GM19239 (cell line): Measurements from ENCODE around the gene CBX2.

Source experiments
- DNase-seq: peaks from one replicate; pipeline ENCODE4 v3.0.0; 2011; ENCODE audit warnings: low spot score; ENCODE audit not compliant: insufficient read length
- FAIRE-seq: peaks from 2 replicates; lab custom pipeline; 2011; peaks lifted over from hg19 to GRCh38; lab: Jason Lieb, UNC

Gene CBX2

DNA sequence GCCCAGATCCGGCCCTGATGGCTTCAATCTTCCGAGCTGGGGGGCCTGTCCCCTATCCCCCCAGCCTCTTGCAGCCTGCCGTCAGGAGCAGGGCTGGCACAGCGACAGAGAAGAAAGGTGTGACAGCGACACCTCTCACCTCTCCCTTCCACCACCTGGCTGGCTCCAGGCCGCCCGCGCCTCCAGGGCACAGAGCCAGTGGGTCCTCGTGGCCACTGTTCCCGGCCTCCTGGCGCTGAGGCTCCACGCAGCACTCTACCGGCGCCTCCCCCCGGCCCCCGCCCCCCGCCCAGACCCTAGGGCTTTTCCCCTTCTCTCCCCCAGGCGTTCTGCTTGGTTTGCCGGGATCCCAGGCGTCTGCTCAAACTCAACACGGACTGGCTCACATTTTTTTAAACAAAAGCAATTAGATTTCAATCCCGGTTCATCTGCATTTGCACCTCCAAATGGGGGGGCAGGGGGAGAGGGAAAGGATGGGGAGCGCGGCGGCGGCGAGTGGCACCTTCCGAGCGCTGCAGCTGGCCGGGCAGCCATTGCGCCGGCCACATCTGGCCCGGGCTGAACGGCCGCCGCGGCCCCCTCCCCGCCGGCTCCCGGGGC lies 31.7 kb downstream of the CBX2 start:
- DNase-seq = no peak
- FAIRE-seq = no peak

DNA sequence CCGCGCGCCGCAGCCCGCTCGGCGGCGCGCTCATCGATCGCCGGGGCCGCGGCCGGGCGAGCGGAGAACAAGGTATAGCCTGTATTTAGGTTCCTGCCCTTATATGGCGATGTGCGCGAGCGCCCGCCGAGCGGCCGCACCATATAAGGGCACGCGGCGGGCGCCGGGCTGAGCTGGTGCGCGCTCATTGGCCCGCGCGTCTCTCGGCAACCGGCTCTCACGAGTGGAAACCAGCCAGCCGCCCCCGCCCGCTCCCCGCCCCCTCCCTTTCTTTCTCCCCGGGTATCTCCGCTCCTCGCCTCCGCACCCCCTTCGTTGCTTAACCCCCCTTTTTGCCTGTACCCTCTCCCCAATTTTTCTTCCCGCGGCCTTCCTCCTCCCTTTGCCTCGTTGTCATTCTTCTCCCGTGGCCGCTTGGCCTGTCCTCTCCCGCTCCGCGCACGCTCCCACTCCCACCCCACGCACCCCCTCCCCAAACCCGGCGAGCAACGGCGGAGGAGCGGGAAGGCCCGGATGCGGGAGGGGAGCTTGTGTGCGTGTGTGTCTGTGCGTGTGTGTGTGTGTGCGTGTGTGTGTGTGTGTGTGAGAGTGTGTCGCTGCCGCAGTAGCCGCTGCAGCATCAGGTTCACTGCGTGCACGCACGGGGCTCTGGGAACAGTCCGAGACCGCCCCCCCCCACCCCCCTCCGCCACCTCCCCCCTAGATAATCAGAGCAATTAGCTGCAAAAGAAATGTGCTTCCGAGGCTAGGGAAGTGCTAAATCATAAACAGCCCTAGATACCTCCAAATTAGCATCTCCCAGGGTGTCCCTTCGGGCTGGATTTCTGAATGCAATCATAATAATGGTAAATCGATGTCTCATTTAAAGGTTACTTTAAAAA lies 32.4 kb downstream of the CBX2 start:
- FAIRE-seq (peak; percentile 40), DNase-seq (peak; percentile 89)

DNA sequence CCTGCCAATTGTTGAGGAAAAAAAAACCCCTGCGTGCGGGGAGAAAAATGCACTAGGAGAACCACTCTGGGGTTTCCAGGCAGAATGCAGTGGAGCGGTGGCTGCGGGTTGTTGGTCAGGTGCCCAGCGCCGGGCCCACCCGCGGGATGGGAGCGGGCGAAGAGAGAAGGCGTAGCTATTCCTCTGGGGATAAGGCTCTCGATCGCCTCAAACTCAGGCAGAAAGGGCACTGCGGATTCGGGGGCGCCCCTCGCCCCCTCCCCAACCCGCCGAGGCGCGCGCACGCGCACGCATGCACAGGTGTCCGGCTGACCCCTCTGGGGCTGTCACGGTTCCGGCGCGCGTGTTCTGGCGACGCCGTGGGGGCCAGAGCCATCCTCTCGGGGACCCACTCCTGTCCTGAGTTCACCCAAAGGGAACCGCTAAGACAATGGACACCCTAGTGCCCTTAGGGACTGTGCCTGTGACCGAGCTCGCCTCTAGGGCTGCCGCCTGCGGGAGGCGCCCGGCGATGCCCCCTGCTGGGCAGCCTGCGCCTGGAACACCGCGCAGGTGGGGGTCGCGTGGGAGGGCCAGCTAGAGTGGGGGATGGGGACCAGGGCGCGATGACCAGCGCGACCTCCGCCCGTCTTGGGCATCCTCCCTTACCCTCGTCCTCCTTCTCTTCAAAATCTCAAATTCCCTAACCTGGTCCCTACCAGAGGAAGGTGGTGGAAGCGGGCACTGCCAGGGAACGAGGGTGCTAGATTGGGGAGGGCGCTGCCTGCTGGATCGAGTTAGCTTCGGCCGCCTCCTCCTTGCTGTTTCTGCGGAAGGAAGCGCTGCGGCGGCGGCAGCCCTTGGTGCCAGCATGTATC lies 33.3 kb downstream of the CBX2 start:
- FAIRE-seq = no peak
- no peak for DNase-seq

DNA sequence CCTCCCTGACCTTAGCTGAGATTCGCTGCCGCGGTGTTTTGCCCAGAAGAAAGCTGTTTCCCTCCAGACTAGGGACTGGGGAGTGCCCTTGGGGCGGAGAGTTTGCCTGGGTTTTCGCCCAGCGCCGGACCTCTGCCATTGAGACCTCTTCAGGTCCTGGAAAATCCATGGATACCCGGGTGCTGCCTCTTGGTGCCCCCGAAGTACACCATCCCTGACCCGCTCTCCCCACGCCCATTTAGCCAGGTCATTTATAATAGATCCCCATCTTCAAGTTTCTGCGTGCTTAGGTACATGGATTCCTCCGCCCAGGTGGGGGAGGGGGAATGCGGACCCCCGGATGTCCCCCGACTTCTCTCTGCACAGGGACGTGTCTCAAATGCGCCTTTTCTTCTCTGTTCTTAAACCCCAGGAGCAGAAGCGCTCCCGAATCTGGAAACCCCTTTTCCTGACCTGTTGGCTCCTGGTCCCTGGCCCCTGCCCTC lies 34.0 kb downstream of the CBX2 start:
- DNase-seq (no peak), FAIRE-seq (no peak)

DNA sequence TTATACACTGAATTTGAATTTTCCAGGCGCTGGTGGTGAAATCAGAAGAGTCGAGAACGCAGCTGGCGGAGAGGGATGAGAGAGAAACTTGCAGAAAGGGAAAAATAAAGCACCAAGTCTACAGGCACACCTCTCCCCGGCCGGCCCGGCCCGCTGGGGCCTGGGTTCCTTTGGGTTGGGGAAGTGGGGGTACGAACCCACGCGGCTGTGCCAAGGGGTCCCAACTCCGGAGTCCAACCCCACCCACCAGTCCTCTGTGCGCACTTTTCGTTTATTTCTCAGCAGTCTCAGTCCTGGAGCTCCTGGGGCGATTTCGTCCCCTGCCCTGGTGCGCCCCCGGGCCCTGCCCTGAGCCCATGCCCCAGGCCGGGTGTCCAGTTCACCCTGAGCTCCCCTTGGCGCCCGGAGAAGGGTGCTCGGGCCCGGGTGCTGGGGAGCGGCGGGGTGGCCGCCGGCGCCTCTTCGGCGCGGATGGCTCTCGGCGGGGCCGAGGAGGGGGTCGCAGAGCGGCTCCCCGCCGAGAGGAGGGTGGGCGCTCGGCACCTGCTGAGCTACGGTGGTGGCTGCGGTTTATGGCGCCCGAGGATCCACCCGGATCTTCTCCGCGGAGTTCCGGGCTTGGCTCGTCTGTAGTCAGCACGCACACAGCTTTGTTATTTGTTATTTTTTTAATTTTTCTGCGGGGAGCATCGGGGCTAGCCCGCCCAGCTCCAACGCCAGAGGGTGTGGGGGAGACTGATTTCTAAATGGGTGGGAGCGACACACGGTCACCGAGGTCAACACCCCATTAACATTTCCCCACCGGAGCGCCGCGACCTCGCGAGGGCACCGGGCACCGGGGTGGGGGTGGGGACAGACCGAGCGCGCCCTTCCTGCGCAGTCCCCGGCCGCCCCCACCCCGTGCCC lies 34.7 kb downstream of the CBX2 start:
- FAIRE-seq (no peak), DNase-seq (no peak)

DNA sequence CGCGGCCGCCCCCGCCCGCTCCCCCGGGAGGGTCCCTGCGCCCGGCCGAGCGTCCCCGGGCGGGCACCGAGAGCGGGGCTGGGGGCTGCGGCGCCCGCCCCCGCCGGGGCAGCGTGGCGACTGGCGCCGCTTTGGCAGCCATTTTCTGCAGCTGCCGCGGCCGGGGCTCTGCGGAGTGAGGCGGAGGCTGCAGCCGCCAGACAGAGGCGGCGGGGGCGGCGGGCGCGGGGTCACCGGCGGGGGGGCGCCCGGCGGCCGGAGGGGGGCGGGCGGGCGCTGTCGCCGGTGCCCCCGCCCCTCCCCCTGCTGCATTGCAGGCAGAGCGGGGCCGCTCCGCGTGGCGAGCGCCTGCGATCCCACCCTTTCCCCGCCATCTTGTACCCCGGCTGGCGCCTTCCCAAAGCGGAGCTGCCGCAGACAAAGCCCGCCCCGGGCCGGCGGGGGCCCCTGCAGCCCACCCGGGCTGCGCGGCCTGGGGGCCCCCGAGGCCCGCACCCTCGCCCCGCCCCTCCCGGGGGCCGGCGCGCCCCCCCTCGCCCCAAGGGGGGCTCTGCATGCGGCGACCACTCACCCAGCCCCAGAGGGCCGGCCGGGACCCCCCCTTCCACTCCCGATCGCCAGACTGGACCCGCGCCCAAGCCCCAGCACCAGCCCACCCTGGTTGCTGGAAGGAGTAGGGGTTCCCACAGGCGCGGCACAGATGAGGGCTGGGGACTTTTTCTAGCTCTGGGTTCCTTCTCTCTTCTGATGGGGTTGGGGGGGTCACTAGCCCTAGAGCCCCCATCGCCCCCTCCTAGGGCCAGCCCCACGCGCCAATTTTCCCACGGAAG lies 35.6 kb downstream of the CBX2 start:
- FAIRE-seq = no peak
- DNase-seq = no peak

DNA sequence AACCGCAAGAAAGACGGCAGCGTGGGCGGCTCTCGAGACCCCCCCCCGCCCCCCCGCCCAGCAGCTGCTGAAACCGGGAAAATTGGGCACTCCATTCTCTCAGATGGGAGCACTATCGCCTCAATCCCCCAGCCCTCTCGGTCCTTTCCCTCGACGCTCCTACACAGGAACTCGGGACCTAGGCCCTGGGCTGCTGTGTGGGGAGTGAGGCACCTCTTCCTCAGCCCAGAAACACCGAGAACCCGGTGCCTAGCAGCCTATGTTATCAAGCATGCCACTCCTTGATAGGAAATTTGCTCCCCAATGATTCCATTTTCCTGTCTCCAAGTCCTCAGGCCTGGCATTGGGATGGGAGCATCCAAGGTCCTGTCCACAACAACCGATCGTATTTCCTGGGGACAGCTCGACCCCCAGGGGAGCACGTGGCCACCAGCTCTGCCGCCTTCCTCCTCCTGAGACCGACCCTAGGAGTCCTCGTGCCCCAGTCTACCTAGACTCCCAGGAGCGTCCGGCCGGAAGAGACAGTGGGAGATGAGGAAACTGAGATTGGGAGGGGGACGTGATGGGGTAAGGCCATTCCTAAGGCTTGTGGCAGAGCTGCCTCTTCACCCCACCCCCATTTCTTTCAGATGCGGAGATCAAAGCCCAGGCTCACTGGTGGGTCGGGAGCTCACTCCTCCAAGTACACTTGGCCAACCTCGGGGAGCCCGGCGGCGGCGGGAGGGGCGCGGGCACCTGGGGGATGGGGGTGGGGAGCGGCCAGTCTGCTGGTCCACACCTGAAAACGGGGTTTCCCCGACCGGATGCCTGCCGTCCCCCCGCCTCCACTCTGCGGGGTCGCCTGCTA lies 36.4 kb downstream of the CBX2 start:
- FAIRE-seq (no peak), DNase-seq (no peak)

DNA sequence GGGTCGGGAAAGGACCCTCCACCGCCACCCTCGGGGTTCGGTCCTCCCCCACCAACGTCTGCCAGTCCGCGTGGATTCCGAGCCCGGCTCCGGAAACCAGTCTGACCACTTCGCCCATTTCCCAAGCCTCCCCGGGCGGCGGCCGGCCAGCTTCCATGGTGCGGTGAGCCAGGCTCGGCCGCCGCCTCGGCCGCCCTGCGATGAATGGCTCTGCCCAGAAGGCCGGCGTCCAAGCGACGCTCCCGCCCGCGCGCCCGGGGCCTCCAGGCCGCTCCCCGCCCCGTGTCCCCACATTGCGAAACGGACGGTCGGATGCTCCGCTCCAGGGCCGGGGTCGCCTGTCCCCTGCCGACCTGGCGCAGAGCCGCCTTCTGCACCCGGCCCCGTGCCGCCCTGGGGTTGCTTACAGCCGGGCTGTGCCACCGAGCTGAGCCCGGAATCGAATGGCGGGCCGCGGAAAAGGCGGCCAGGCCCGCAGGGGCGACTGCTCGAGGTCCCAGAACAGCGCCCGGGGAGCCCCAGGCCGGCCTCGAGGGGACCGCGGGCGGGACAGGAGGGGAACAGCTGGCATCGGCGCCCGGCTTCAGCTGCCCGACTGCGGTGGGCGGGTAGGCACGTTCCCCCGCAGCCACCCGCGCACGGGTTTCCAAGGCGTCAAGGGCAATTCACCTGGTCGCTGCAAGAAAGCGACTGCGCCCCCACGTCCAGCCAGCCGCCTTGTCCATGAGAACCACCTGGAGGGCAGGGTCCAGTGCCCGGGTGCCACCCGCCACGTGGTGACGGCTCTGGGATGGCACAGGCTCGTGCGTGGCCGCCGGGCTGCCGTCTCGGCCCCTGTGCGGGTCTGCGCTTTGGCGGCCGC lies 37.3 kb downstream of the CBX2 start:
- FAIRE-seq = no peak
- DNase-seq = no peak

DNA sequence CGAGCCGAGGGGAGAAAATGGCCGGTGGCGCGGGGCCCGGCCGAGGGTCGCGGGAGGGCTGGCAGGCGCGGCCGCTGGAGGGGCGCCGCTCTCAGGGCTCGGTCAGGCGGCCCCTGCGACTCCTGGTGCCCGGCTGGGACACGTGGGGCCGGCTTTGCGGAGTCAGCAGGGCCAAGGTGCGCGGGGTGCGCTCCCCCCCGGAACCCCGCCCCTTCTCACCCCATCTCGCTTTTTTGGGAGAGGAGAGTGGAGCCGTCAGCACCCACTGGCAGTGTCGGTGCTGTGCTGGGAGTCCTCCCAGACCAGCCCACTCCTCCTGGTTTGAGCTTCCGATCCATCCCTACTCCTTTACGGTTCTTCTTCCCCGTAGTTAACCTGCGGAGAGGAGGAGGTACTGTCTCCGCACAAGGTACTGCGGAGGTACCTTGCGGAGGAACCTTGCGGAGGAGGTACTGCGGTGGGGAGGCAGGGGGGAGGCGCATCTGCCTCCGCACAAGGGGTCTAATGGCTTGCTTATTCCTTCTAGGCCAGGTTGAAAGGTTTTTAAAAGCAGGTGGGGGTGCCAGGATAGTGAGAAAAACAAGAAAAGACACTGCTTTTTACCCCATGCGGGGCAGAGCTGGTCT lies 38.0 kb downstream of the CBX2 start:
- no peak for FAIRE-seq
- DNase-seq = no peak

DNA sequence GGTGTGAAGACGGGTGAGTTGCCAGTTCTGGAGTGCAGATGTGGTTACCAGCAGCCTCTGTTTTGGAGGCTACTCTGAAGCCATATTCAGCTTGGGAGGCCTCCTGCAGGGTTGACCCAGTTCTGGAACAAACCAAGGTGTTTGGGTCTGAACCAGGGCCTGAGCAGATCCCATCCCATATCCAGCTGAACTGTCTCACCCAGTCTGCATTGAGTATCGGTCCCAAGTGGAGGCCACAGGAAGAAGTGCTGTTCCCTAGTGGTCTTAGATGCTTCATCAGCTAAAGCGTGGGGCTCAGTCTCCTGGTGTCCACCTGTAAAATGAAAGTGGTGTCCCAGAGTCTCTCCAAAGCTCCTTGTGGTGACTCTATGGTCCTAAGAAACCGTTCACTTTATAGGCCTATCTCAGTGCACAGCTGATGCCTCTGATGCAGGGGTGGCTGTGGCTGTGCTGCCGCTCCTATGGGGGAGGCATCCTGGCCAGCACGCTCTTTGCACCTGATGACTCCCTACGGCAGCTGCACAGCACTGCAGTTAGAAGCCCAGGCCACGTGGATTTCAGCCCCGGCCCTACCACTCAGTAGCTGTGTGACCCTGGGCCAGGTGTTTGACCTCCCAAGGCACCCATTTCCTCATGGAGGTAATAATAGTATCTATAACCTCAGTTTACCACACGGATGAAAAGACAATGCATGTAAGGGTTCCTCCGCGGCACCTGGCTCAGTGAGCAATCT lies 40.2 kb downstream of the CBX2 start:
- DNase-seq = no peak
- FAIRE-seq = no peak

DNA sequence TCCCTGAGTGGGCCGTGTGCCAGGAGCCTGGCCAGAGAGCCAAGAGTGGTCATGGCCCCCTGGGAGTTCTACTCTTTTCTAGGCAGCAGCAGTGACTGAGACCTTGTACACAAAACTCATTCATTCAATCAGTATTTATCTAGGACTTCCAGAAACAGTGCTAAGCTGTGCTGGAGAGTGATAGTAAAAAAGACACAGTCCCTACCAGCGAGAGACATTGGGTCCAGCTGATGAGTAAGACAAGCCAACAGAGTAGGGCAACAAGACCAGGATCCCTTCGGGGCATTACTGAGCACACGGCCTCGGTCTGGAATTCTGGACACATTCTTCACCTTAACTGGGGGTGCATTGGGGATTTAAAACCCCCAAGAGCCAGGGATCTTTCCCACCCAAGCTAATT lies 41.1 kb downstream of the CBX2 start:
- DNase-seq (no peak), FAIRE-seq (no peak)

DNA sequence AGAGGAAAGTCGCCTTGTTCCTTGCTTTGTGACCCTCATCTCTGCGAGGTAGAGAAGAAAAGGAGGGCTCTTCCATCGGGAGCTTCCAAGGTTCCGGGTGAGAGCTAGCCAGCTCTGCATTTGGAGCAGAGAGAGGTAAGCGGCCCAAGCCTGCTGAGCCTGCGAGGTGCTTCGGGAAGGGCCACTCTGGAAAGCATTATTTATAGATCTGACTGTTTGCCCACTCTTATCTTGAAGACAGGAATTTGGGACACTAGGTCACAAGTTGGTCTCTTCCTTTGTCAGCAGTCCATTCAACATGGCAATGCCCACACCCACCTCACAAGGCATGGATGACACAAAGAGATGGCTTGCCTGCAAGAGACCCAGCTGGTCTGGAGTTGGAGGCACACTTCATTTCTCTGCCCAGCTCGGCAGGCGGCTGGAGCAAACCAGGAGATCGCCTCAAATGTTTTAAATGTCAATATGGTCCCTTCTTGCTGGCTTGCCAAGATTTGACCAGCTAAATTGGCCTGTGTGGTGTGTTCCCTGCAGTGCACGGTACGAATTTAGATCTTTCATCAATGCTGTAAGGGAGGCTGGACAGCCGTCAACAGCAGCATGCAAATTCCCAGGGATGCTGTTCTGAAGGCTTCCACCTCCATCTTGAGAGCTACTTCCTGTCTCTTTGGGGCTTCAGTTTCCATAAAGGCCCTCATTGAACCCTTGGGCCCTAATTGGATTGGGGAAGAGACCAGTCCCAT lies 41.8 kb downstream of the CBX2 start:
- FAIRE-seq = no peak
- no peak for DNase-seq

DNA sequence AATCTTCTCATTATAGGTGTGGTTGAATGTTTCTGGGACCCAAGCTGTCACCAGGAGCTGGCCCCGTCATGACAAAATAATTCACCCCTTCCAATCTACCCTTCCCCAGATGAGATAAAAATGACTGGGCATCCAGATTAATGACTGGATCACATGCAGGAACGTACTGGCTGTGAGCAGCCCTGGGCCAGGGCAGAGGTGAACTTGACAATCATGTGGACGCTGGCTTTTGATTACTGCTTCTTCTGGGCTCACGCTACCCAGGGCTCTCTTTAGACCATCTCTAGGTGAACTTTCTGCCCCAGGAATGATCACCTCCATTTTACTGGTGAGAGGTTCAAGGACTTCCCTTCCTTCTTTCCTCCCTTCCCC lies 43.0 kb downstream of the CBX2 start:
- DNase-seq (no peak), FAIRE-seq (no peak)

DNA sequence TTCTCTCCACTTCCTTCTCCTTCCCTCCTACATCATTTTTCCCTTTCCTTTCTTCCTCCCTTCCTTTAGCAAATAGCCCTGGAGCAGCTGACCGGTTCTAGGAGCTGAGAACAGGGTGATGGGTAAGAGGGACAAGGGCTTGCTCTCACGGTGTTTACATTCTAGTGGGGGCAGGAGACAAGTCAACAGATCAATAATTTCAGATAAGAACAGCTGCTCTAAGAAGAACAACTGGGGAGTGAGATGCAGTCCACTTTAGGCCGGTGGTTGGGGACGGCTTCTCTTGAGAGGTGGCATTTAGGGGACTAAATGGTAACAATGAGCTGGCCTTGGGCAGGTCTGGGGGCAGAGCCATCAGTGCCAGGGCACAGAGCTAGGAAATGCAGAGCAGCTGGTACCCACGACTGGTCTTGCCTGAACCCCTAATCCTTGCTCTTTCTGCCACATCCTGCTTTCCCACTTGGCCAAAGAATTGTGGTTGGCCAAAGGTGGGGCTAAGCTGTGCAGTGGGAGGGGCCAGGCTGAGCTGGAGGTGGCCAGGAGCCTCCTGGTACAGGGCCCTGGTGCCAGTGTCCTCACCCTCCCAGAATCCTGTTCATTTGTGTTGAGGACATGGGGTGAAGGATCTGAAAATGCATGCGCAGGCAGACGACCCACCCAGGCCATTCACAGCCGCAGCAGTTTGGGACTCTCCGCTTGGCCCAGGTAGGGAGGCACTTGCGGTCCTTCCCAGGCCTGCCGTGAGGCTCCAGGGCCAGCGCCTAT lies 43.6 kb downstream of the CBX2 start:
- no peak for FAIRE-seq
- DNase-seq = no peak
